ENCODE results near the gene AFAP1L1. TPM values are rescaled to one million over a fixed set of nuclear protein-coding genes. Genes with fewer than 3 reads are reported as not detected.

AFAP1L1 gene
- total and polyA plus RNA-seq, 2 of the 13 experiments (the other 11 are each of a cell fraction or from before 2014, with no cell fraction given) = 0.38 to 1.0 TPM

GRCh38 chr5:149320791-149321330 is 49.2 kb downstream of the AFAP1L1 start (continued):
- TF ChIP-seq, protein P1, sequence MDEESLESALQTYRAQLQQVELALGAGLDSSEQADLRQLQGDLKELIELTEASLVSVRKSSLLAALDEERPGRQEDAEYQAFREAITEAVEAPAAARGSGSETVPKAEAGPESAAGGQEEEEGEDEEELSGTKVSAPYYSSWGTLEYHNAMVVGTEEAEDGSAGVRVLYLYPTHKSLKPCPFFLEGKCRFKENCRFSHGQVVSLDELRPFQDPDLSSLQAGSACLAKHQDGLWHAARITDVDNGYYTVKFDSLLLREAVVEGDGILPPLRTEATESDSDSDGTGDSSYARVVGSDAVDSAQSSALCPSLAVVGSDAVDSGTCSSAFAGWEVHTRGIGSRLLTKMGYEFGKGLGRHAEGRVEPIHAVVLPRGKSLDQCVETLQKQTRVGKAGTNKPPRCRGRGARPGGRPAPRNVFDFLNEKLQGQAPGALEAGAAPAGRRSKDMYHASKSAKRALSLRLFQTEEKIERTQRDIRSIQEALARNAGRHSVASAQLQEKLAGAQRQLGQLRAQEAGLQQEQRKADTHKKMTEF (CRISPR knock-in tag; IDR thresholded peaks at IDR 0.05) = peak; percentile 60; the same call in 1 of the 2 replicates
- TF ChIP-seq, protein P2, sequence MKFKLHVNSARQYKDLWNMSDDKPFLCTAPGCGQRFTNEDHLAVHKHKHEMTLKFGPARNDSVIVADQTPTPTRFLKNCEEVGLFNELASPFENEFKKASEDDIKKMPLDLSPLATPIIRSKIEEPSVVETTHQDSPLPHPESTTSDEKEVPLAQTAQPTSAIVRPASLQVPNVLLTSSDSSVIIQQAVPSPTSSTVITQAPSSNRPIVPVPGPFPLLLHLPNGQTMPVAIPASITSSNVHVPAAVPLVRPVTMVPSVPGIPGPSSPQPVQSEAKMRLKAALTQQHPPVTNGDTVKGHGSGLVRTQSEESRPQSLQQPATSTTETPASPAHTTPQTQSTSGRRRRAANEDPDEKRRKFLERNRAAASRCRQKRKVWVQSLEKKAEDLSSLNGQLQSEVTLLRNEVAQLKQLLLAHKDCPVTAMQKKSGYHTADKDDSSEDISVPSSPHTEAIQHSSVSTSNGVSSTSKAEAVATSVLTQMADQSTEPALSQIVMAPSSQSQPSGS (CRISPR knock-in tag; IDR thresholded peaks at IDR 0.05) = peak; percentile 20; the same call in 1 of the 2 replicates
- TF ChIP-seq TP53 (CRISPR knock-in tag; conservative IDR thresholded peaks at IDR 0.05) (no peak), SALL2 (CRISPR knock-in tag; IDR thresholded peaks at IDR 0.05) (0 out of 2 replicates have a peak, but pooled peaks have one; percentile 30), ZNF788 (CRISPR knock-in tag; IDR thresholded peaks at IDR 0.05; ENCODE audit: borderline replicate concordance) (peak; percentile 41; the same call in 1 of the 2 replicates), YEATS4 (CRISPR knock-in tag; IDR thresholded peaks at IDR 0.05; ENCODE audit: borderline replicate concordance) (peak; percentile 59), HOXA7 (CRISPR knock-in tag; IDR thresholded peaks at IDR 0.05) (no peak), HCFC1 (IDR thresholded peaks at IDR 0.05; ENCODE audit: low read depth, low read length) (no peak), XRCC5 (optimal IDR thresholded peaks at IDR 0.05; ENCODE audit: low read length) (peak; percentile 30), ZFX (CRISPR knock-in tag; IDR thresholded peaks at IDR 0.05; ENCODE audit: low read depth) (peak; percentile 78), GZF1 (CRISPR knock-in tag; IDR thresholded peaks at IDR 0.05) (no peak), ZKSCAN1 (IDR thresholded peaks at IDR 0.05; ENCODE audit: low read length) (no peak), ZNF746 (CRISPR knock-in tag; IDR thresholded peaks at IDR 0.05) (no peak)
- TF ChIP-seq, protein P3, sequence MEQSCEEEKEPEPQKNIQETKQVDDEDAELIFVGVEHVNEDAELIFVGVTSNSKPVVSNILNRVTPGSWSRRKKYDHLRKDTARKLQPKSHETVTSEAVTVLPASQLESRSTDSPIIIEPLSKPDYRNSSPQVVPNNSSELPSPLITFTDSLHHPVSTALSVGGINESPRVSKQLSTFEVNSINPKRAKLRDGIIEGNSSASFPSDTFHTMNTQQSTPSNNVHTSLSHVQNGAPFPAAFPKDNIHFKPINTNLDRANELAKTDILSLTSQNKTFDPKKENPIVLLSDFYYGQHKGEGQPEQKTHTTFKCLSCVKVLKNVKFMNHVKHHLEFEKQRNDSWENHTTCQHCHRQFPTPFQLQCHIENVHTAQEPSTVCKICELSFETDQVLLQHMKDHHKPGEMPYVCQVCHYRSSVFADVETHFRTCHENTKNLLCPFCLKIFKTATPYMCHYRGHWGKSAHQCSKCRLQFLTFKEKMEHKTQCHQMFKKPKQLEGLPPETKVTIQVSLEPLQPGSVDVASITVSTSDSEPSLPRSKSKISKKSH (CRISPR knock-in tag; IDR thresholded peaks at IDR 0.05; ENCODE audit: borderline replicate concordance) = no peak
- TF ChIP-seq, protein P4, sequence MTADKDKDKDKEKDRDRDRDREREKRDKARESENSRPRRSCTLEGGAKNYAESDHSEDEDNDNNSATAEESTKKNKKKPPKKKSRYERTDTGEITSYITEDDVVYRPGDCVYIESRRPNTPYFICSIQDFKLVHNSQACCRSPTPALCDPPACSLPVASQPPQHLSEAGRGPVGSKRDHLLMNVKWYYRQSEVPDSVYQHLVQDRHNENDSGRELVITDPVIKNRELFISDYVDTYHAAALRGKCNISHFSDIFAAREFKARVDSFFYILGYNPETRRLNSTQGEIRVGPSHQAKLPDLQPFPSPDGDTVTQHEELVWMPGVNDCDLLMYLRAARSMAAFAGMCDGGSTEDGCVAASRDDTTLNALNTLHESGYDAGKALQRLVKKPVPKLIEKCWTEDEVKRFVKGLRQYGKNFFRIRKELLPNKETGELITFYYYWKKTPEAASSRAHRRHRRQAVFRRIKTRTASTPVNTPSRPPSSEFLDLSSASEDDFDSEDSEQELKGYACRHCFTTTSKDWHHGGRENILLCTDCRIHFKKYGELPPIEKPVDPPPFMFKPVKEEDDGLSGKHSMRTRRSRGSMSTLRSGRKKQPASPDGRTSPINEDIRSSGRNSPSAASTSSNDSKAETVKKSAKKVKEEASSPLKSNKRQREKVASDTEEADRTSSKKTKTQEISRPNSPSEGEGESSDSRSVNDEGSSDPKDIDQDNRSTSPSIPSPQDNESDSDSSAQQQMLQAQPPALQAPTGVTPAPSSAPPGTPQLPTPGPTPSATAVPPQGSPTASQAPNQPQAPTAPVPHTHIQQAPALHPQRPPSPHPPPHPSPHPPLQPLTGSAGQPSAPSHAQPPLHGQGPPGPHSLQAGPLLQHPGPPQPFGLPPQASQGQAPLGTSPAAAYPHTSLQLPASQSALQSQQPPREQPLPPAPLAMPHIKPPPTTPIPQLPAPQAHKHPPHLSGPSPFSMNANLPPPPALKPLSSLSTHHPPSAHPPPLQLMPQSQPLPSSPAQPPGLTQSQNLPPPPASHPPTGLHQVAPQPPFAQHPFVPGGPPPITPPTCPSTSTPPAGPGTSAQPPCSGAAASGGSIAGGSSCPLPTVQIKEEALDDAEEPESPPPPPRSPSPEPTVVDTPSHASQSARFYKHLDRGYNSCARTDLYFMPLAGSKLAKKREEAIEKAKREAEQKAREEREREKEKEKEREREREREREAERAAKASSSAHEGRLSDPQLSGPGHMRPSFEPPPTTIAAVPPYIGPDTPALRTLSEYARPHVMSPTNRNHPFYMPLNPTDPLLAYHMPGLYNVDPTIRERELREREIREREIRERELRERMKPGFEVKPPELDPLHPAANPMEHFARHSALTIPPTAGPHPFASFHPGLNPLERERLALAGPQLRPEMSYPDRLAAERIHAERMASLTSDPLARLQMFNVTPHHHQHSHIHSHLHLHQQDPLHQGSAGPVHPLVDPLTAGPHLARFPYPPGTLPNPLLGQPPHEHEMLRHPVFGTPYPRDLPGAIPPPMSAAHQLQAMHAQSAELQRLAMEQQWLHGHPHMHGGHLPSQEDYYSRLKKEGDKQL (CRISPR knock-in tag; IDR thresholded peaks at IDR 0.05; ENCODE audit: low read depth) = no peak
- TF ChIP-seq, protein P5, sequence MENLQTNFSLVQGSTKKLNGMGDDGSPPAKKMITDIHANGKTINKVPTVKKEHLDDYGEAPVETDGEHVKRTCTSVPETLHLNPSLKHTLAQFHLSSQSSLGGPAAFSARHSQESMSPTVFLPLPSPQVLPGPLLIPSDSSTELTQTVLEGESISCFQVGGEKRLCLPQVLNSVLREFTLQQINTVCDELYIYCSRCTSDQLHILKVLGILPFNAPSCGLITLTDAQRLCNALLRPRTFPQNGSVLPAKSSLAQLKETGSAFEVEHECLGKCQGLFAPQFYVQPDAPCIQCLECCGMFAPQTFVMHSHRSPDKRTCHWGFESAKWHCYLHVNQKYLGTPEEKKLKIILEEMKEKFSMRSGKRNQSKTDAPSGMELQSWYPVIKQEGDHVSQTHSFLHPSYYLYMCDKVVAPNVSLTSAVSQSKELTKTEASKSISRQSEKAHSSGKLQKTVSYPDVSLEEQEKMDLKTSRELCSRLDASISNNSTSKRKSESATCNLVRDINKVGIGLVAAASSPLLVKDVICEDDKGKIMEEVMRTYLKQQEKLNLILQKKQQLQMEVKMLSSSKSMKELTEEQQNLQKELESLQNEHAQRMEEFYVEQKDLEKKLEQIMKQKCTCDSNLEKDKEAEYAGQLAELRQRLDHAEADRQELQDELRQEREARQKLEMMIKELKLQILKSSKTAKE (CRISPR knock-in tag; IDR thresholded peaks at IDR 0.05; ENCODE audit: borderline replicate concordance) = no peak

All from HepG2 (cell line).